Ureter (tissue), 1 donor: ENCODE measurements around the gene SLC25A31. TPM values are rescaled to one million over a fixed set of nuclear protein-coding genes. Genes with fewer than 3 reads are reported as not detected.

Experiments
- DNase-seq: peaks from one replicate; pipeline ENCODE4 v3.0.0-alpha.2; 2020; ENCODE audit warnings: low spot score
- total RNA-seq: library from RNA; stranded (reverse); gene quantifications from one replicate; pipeline ENCODE4 v1.2.4, GENCODE V29; 2023
- donor health status: DM: yes; HTN: yes; CAD: no.

The SLC25A31 gene
- total RNA-seq: not detected

DNA sequence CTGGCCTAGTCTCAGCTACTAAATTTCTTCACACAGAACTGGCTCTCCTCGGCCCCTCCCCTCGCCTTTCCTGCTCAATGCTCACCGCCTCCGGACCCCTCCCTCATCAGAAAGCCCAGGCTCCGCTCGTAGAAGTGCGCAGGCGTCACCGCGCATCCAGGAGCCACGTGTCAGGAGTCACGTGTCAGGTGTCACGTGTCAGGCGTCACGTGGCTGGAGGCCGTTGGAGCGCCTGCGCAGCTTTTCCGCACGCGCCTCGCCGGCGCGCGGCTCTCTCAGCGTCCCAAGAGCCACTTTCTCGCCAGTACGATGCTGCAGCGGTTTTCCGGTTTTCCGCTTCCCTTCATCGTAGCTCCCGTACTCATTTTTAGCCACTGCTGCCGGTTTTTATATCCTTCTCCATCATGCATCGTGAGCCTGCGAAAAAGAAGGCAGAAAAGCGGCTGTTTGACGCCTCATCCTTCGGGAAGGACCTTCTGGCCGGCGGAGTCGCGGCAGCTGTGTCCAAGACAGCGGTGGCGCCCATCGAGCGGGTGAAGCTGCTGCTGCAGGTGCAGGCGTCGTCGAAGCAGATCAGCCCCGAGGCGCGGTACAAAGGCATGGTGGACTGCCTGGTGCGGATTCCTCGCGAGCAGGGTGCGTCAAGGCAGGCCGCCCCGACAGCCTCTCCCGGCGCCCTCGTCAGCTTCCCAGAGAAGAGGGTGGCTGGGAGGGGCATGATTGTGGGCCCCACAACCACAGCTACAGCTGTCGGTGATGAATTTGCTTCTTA is at the start of gene SLC25A31:
Gene SLC25A31 (plus strand): TSS at position 259 of the 772 bp plus-strand sequence. CDS start 146 bp downstream, at position 405.
- no peak for DNase-seq

DNA sequence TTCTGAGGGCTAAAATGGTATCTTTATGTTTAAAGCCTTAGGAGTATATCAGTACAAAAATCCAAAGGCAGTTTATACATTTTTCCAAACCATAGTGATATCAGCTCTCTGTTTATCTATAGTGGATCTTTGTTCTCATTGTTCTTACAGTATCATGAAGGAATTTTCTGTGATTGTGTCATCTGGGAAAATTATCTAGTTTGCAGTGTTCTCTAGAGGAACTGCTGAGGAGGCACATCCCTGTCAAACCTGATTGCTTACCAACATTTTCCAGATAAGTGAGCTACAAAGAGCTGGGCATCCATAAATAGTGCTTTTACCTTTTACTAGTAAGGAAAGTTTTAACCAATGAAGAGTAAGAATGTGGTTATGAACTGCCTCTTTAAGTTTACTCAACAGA is 44.9 kb upstream of the SLC25A31 start:
- DNase-seq: no peak

DNA sequence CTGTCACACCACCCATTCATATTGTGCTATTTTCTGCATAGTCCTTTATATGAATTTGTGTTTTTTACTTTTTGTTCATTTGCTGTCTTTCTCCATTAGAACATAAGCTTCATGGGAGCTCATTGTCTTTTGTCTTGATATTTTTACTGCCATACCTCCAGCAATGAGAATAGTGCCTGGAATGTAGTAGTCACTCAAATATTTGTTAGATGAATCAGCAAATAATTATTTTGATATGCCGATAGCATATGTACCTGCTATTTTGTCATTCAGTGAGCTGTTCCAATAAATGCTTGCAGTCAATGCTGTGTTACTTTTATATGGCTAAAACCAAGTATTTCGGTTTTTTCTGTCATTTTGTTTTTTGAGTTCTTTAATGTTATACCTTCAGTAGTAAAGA is 43.5 kb upstream of the SLC25A31 start:
- no peak for DNase-seq

DNA sequence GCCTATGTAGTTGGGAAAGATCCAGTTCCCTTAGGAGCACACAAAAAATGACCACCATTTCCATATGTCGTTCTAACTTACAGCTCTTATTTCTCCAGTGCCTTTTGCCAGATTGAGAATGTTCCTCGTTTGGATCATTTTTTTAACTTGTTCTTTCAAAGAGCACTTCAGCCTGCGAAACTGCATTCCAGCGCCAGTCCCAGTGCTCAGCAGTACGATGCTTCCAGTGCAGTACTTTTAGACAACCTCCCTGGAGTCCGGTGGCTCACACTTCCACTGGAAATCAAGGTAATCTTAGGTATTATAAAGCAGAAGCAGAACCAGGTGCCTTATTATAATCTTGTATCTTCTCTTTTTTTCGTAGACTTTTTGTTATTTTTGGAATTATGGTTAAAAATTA is 42.6 kb upstream of the SLC25A31 start:
- DNase-seq: no peak

DNA sequence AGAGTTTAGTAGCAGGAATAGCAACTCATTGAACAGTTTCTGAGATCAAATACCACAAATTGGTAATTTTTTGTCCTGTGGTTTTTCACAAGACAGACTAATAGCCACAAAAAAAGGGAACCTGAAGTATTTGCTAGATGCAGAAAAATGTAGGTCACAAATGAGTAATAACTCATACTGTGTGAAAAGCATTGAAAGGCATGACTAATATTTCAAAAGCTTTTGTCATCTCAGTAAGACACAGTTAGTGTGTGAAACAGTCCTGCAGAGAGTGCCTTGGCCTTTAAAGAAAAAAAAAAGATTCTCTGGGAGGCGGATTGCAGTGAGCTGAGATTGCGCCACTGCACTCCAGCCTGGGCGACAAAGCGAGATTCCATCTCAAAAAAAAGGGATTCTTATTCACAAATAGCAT is 31.4 kb upstream of the SLC25A31 start:
- DNase-seq: no peak

DNA sequence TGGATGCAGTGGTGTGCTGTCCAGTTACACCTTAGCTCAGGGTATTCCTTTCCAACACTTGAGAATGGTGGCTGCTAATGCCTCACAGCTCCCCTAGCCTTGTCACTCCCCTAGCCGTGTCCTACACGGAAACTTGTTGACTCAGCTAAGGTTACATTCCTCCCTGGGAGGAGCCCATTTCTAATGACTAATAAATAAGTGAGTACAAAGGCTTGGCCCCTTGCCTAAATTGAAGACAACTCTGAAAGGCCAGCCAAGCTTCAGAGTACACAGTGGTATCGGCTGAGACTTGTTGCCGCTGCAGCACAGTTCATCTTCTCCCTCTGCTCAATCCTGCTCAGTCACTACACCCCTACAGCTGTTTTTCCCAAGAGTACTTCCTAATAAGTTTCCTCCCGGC is 21.2 kb upstream of the SLC25A31 start:
- peak; percentile 66 for DNase-seq

DNA sequence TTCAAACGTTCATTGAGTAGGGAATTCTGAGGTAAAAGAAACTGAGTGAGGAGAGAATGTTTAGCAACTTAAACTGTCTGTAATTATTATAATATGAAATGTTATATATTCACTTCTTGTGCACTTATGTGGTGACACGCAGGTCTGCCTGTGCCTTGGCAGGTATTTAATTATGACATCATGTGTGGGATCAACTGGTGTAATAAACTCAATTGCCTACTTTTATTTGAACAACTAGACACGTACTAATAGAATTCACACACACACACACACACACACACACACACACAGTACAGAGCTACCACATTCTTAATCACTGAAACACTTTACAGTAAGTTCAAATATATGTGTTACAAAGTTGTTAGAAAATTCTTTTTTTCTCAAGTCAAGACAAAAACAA is 20.7 kb upstream of the SLC25A31 start:
- no peak for DNase-seq

DNA sequence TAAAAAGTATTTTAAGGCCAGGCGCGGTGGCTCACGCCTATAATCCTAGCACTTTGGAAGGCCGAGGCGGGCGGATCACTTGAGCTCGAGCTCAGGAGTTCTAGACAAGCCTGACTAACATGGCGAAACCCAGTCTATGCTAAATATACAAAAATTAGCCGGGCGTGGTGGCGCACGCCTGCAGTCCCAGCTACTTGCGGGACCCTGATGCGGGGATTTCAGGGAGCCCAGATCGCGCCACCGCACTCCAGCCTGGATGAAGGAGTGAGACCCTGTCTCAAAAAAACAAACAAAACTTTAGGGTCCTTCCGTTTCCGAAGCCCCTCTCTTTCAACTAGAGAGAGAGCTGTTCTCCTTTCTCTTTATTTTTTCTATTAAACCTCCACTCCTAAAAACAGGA is 1.2 kb downstream of the SLC25A31 start:
- no peak for DNase-seq

DNA sequence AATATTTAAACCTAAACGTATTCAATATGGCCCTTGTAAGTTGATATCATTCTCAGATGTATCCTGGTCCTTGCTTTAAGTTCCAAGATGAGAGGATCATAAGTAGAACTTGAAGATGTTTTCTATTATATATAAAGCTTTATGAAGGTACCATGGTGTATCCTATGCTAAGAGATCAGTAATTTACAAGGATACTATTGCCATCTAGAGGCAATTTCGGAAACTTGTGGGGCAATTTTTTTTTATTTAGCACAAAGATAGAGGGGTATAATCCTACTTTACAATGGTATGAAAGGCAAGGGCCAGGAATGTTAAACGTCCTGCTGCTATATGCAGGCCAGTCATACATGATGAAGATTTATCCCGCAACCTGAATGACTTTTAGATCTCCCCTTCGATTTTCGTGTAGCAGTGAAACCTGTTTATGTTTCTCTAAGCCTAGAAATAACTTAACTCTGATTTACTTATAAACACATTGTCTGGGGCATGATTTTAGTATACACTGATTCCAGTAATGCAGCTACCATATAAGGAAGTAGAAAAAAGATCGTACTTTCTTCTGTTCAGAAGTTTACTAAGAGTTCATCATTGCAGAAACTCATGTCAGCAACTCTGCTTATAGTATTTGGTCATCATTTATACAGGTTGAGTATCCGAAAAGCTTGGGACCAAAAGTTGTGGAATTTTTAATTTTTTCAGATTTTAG is 2.6 kb downstream of the SLC25A31 start:
- no peak for DNase-seq

DNA sequence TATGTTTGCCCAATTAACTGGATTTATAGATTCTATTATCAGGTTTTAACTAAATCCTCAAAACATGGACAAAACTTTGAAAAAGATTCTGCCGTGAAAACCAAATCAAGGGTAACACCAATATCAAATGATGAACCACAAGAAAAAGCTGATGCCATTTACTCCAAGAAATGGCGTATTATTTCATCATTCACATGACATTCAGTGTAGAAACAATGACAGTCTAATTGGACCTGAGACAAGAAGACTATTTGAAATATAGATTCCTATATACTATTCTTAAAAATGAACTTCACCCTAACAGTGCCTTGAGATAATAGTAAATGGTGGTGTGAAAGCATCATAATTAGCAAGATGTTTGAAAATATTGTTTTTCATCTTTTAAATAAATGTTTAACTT is 4.8 kb downstream of the SLC25A31 start:
- no peak for DNase-seq

DNA sequence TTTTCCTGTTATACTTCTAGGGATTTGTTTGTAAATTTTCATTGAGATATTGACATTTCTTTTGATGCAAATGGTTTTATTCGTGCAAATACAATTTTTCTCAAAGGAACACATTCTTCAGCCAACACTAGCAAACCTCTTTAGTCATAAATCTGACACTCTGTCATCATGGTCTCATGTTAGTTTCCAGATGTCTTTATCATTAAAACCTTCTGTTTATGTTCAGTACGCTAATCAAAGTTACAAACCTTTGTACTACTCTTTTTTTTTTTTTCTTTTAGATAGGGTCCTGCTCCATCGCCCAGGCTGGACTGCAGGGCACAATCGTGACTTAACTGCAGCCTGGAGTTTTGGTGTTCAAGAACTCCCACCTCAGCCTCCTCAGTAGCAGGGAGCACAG is 7.1 kb downstream of the SLC25A31 start:
- DNase-seq: no peak

DNA sequence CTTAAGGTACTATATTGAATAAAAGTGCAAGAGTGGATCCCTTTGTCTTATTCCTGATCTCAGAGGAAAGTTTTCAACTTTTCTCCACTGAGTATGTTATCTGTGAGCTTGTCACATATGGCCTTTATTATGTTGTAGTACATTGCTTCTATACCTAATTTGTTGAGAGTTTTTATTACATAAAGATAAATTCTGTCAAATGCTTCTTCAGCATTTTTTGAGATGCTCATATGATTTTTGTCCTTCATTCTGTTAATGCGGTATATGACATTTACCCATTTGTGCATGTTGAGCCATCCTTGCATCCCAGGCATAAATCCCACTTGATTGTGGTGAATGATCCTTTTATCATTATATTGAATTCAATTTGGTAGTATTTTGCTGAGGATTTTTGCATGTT is 11.0 kb downstream of the SLC25A31 start:
- no peak for DNase-seq

DNA sequence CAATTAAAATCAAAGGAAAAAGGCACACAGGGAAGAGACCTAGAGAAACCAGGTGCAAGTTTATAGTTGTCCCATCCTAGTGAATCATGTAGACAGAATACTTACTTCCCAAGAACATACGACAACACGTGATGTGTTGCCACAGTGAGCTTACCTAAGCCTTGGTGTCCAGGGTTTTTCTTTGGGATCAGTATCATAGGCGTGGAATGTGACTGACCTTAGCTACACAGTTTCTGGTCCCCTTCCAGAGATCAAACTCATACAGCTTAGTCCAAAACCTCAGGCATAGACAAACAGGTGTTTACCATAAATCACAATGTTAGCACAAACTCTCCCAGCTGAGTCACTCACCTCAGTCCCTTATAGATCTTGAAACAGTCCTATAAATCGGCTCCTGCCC is 17.7 kb downstream of the SLC25A31 start:
- DNase-seq: no peak

DNA sequence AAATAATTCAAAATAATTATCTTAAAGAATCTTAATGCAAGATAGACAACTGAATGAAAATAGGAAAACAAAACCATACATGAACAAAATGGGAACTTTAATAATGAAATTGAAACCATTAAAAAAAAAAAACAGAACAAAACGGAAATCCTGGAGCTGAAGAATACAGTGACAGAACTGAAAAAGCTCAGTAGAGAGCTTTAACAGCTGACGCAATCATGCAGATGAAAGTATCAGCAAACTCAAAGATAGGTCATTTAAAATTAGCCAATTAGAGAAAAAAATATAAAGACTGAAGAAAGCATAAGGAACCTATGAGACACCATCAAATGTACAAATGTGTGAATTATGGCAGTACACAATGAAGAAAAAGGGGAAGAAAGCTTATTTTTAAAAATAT is 18.8 kb downstream of the SLC25A31 start:
- no peak for DNase-seq

DNA sequence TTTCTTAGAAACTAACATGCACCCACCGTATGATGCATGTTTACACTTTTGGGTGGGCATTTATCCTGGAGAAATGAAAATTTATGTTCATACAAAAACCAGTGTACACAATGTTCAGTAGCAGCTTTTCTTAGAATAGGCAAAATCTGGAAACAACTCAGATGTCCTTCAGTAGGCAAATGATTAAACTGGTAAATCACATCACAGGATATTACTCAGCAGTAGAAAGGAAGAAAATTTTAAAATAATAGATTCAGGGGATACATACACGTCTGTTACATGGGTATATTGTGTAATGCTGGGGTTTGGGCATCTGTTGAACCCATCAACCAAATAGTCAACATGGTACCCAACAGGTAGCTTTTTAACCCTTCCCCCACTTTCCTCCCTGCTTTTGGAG is 26.7 kb downstream of the SLC25A31 start:
- no peak for DNase-seq

DNA sequence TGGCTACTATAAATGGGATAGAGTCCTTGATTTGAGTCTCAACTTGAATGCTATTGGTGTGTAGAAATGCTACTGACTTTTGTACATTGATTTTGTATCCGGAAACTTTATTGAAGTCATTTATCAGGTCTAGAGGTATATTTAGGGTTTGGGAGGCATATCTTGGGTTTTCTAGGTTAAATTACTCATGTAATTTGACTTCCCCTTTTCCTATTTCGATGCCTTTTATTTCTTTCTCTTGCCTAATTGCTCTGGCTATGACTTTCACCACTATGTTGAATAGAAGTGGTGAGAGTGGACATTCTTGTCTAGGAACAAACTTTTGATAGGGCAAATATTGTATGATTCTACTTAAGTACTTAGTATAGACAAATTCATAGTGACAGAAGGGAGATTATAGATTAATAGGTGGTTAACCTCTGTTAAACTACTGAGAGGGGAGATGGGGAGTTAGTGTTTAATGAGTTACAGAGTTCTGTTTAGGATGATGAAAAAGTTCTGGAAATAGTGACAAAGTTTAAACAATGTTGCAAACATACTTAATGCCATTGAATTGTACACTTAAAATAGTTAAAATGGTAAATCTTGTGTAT is 29.1 kb downstream of the SLC25A31 start:
- no peak for DNase-seq

DNA sequence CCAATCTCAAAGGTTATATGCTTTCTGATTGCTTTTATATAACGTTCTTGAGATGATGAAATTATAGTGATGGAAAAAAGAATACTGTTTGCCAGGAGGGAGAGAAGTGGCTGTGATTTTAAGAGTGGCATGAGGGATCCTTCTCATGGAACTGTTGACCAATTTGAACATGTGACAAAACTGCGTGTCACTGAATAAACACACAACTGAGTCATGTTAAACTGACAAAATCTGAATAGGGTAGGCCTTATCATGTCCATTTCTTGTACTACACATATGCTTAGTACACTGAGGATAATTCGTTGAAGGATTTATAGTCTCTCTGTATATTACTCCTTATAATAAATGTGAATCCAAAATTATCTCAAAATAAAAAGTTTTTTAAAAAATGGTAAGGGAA is 29.7 kb downstream of the SLC25A31 start:
- no peak for DNase-seq

DNA sequence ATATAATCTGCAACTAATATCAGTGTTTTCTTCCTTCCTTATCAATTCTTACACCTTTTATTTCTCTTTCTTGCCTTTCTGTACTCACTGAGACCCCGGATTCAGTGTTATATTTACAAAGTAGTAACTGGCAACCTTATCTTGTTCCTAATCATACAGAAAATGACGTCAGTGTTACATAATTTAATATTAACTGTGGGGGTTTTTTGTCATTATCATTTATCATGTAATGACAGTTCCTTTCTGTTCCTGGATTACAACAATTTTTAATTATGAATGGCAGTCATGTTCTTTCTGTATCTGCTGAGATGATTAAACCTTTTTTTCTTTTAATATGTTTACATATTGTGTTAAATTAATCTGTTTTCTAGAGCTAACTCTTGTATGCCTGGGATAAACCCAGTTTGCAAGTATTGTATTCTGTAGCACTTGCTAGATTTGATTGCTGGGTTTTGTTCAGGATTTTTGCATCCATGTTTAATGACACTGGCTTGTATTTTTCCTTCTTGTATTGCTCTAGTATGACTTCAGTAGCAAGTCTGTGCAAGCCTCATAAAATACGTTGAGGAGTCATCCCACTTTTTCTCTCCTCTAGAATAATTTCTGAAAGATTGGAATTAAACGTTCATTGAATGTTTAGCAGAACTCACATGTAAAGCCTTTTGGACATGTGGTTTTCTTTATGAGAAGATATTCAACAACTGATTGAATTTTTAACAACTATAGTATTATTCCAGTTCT is 41.5 kb downstream of the SLC25A31 start:
- no peak for DNase-seq

DNA sequence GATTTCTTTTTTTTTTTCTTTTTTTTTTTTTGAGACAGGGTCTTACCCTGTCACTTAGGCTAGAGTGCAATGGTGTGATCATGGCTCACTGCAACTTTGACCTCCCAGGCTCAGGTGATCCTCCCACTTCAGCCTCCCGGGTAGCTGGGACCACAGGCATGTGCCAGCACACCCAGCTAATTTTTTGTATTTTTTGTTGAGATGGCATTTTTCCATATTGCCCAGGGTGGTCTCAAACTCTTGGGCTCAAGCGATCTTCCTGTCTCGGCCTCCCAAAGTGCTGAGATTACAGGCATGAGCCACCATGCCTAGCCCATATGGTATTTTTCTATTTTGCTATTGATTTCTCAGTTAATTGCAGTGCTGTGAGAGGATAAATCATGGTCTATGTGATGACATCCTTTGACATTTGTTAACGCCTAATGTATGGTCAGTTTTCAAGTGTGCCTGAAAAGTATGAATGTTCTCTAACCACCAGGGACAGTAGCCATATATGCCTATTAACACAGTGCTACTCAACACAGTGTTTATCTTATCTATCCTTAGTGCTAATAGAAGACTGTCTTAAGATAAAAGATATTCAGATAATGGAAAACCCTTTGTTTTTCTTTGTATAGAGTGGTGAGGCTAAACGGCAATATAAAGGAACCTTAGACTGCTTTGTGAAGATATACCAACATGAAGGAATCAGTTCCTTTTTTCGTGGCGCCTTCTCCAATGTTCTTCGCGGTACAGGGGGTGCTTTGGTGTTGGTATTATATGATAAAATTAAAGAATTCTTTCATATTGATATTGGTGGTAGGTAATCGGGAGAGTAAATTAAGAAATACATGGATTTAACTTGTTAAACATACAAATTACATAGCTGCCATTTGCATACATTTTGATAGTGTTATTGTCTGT is 42.8 kb downstream of the SLC25A31 start:
- DNase-seq: no peak

DNA sequence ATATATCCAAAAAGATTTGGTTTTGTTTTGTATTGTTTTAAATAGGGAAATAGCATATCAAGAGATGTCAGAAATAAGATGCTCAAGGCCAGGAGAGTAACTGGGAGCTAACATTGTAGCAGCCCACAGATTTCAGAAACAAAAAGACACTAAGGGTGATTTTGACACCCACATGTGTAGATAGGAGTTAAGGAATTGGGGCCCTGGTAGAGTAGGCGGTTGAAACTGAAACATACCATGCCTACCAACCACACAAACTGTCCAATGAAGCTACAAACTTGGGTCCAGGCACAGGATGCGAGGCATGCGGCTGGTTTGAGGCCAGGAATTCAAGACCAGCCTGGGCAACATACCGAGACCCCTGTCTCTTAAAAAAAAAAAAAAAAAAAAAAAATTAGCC is 45.6 kb downstream of the SLC25A31 start:
- DNase-seq: no peak

DNA sequence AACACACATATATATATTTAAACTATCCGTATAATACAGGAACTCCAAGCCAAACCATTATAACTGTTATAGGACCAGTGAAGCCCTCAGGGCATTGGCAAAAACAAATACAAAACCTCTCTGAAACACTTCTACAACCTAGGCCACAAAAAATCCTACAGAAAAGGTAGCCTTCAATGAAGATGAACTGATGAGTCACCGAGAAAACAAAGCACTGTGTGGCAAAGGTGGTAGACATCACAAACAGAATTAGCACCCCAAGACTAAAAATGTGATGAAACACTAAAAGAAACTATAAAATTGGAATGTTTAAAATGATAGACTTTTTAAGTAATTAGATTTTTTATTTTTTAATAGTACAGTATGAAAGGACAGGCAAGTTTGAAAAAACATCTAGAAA is 46.4 kb downstream of the SLC25A31 start:
- no peak for DNase-seq
